ENCODE results near the gene EFCAB11.

EFCAB11 gene

GRCh38 chr14:89753828-89754412 lies 200.6 kb downstream of the EFCAB11 start:
- DNase-seq, result no peak

DNA sequence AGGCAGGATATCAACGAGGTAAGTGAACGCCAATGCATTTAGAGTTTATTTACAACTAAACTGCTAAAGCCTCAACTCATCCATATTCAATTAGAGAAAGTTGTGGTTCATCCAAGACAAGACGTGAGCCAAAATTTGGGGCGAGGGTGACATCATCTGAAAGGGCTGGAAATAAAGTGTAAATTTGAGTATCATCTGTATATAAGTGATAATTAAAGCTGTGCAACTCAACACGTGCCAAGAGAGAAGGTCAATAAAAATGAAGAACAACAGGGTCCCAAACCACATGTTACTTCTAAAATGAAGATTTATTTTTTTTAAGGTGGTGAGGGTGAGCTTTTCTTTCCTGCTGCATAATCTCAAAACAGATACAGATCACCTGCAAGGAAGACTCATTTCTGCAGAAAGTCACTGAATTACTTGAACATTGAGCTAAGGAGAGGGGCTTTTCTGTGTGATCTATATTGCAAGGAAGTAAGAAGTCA lies 203.6 kb downstream of the EFCAB11 start:
- no peak for DNase-seq

DNA sequence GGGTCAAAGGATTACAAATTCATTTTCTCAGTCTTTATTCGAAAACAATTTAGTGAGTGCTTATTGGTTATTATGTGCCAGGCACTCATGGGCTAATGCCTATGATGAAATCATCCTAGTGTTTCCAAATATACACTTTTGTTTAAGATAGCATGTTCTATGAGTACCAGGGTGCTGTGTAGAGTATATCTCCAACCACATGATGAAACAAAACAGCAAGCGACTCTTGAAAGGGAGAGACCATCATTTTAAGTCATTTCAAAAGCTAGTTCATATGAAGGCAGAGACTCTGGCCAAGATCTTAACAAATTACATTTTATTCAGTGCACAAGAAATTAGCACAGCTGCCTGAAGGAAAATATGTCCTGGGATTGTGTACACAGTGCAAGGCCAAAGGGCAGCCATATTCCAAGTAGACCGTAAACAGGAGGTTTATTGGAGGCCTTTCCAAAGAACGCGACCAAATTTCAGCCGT lies 204.2 kb downstream of the EFCAB11 start:
- no peak for DNase-seq

DNA sequence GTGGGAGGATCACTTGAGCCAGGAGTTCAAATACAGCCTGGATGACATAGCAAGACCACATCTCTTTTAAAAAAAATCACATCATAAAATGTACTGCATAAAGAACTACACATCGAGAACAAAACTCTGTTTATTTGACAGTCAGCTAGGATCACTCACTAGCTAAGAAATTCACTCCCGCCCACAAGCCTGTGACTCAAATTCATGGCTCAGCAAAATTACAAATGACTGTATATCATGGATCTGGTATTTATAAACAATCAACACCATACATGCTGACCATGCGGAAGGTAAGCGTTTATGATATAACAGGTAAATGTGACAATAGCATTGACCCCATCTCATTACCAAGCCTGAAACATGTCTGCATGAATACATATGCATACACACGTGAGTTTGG lies 206.5 kb downstream of the EFCAB11 start:
- no peak for DNase-seq

DNA sequence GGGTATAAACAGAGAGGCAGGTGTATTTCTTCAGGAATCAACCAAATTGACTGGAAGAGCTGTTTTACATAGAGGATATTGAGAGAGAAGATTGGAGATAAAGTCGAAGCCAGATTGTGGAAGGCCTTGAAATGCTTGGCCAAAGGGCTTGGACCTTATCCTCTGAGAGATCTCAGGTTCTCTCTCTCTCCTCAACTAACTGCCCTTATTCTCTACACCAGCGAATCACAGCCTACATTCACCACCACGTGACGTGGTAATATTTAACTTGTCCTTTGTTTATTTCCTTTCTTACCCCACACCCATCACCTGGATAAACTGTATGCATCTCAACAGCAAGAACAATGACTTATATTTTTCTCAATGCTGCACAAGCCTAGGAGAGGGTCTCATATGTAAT lies 207.4 kb downstream of the EFCAB11 start:
- DNase-seq, result no peak

DNA sequence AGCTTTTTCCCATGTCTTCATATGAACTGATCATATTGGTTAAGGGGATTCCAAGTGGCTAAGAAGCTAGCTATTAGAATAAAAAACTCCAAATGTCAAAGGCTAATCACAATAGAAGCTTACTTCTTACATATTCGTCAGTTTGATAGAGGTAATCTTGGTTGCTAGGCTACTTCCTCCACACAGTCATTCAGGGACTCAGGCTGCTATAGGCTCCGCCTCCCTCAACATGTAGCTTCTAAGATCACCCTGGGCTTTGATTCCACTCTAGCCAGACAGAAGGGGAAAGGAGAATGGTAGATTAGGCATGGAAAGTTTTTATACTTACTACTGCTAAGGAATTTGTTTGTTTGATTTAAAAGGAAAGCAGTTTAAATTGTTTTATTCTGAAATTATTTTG lies 207.9 kb downstream of the EFCAB11 start:
- DNase-seq, result no peak

DNA sequence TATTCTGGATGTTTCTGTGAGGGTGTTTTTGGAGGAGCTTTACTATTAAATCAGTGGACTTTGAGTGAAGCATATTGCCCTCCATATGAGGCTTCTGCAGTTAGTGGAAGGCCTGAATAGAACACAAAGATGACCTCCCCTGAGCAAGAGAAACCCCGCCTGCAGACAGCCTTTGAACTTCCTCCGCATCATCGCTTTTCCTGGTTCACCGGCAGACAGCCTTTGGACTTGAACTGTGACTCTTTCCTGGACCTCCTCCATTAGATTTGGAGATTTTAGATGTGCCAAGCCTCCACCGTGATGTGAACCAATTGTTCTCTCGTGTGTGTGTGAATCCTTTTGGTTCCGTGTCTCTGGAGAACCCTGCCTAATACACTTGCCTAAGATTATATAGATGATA lies 208.4 kb downstream of the EFCAB11 start:
- DNase-seq, result no peak

Data from GOT3 (cell line).